PFSK-1 (cell line): ENCODE data around the gene SLC9C1.

Experiments
- FOXP2 ChIP-seq: optimal IDR thresholded peaks from 2 replicates; pipeline ENCODE3; 2011; ENCODE audit warnings: borderline replicate concordance, control low read depth, inconsistent platforms; ENCODE audit not compliant: insufficient read depth; ENCODE audit errors: extremely low read length, extremely low read depth
- POLR2AphosphoS5 ChIP-seq: IDR thresholded peaks from 2 replicates; pipeline ENCODE4 v1.6.1; 2012; ENCODE audit warnings: low read depth, mild to moderate bottlenecking, control low read depth, low read length, moderate library complexity
- REST ChIP-seq, 2 experiments: IDR thresholded peaks; 2 replicates each; pipeline versions ENCODE4 v1.6.1 to v1.8.0; 2011 to 2012; ENCODE audit warnings: low read depth in 2 of 2, low read length in 2 of 2, control low read depth in 1 of 2, inconsistent platforms in 1 of 2, mild to moderate bottlenecking in 1 of 2, moderate library complexity in 1 of 2; ENCODE audit not compliant: insufficient read depth in 1 of 2
- SIN3A ChIP-seq: IDR thresholded peaks from 2 replicates; pipeline ENCODE4 v1.6.1; 2012; ENCODE audit warnings: mild to moderate bottlenecking, low read length, moderate library complexity, borderline replicate concordance; ENCODE audit not compliant: insufficient read depth
- TAF1 ChIP-seq: IDR thresholded peaks from 2 replicates; pipeline ENCODE4 v1.6.1; 2012; ENCODE audit warnings: low read length, control low read depth, borderline replicate concordance; ENCODE audit not compliant: insufficient read depth

Gene SLC9C1

DNA sequence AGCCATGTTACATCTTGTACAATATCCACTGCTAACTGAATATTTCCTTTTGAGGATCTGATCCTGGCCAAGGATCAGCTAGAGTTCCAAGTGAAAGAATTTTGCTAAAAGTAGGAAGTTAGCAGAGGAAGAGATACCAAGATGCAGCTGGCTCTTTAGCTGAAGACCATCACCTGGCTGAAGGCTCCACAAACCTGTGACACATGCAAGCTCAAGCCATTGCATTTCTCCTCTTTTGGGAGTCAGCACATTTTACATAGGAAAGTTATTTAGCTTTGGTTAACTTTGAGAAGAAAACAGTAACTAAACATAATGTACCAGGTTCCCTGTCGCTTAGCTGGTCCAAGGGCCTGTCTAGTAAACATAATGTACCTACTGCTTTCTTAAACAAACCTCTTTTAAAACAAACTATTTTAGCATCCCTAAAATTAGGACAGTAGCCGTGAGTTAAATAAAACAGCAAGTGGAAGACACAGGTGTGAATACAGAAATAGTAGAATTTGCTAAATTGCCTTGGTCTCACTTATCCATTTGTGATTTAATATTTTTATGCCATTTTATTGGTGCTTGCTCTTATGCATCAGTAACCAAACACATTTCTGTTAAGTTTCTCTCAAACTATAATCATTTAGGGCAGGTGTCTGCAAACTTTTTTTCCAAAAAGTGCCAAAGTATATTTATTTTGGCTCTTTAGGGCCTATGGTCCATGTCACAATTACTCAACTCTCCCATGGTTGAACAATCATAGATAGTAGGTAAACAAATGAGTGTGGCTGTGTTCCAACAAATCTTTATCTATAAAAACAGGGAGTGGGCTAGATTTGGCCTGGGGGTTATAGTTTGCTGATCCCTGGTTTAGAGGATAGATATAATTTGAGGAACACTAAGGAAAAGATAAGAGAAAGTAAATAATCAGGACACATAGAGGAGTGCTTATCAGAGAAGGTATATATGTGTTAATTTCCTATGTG lies 172.2 kb downstream of the SLC9C1 start:
- TF ChIP-seq REST (IDR thresholded peaks at IDR 0.05; ENCODE audit: insufficient read depth in 1 of 2, low read depth in 2 of 2, low read length in 2 of 2) (no peak), POLR2AphosphoS5 (no peak), TAF1 (no peak), FOXP2 (no peak), SIN3A (no peak)

DNA sequence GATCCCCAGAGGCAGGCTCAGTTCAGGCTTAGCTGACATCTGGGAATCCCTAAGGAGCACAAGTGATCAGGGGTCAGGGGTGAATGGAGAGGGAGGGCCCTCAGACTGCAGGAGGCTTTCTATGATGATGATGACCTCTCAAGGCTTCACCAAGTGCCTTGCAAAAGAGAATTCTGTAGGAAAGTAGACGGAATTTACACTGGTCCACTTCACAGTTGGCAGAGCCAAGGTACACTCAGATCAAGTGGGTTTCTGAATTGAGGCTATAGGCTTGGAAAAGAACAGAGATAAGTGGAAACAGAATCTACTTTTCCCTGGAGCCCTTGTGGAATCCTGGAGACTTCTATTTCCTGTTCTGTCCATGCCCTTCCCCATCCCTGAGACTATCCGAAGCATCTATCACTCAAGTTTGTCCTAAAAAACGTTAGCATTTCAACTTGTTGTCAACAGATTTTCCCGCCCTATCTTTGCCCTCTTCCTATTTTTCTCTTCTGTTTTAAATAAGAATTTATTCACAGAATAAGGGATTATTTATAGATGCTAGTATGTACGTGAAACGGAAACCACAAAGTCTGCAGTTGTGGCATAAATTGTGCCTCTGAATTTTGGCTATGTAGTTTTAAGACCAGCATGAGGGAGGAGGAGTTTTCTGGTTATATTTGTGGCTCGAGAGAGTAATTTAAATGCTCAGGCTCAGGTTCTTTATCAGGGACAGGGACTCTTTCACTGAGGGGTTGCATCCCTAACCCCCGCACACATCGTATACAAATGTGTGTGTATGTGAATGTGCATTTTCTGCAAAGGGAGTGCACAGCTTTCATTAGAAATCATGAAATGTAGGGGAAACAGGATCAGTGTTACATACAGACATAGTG lies 173.8 kb downstream of the SLC9C1 start:
- TF ChIP-seq SIN3A: no peak
- no peak for TF ChIP-seq REST (IDR thresholded peaks at IDR 0.05; ENCODE audit: insufficient read depth in 1 of 2, low read depth in 2 of 2, low read length in 2 of 2)
- no peak for TF ChIP-seq FOXP2
- no peak for TF ChIP-seq TAF1
- TF ChIP-seq POLR2AphosphoS5: no peak

DNA sequence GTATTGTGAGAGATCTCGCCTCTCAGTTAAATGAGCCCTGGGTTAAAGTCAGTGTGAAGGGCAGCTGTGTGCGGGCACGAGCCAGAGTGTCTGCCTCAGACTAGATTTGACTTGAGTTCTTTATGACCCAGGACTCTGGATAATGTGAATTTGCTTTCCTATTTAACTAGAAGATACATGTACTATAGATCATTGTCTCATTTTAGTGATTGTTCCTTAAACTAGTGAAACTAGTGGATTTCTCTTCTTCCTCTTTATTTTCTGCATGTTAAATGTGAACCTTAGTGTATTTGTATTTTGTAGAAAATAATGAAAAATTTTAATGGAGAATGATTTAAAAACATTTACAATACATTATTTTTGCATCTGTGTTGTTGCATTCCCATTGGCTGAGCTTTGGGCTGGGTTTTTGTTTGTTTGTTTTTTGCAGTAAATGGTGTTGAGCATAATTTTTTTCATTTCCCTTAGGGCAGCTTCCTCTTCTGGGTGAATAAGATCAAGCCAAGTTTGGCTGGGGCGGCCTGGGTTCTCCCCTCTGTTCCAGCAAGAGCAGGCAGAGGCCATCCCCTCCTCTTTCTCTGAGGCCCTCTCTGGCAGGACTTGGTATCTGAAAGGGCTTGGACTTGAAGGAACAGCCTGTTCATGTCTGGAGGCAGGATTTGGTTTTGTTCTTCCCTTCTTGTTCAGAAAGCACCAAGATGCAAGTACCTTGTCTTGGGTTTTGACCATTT lies 176.0 kb downstream of the SLC9C1 start:
- no peak for TF ChIP-seq FOXP2
- no peak for TF ChIP-seq REST (IDR thresholded peaks at IDR 0.05; ENCODE audit: insufficient read depth in 1 of 2, low read depth in 2 of 2, low read length in 2 of 2)
- no peak for TF ChIP-seq POLR2AphosphoS5

DNA sequence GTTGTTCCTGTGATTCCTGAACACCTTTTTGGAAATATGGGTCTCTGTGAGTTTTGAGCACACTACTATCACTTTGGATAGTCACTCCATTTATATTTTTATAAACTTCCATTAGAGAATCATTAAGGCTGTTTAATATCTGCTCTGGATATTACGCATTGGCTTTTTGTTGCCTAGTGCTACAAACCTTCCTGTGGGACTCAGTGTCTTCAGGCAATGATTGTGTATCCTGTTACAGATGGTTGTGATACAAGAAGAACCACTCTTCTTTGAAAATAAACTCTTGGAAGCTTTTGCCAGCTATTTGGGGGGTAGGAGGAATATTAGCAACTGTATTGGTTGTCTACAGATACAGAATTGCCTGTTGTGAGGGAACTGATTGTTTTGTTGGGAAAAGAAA lies 176.6 kb downstream of the SLC9C1 start:
- TF ChIP-seq REST (IDR thresholded peaks at IDR 0.05; ENCODE audit: insufficient read depth in 1 of 2, low read depth in 2 of 2, low read length in 2 of 2) (no peak), SIN3A (no peak), FOXP2 (no peak), TAF1 (no peak), POLR2AphosphoS5 (no peak)
